HepG2 (cell line): ENCODE data around the gene KBTBD13. TPM values are rescaled to one million over a fixed set of nuclear protein-coding genes. Genes with fewer than 3 reads are reported as not detected.

Experiments used
- ARID2 ChIP-seq: sonication (generic); formaldehyde crosslinking; IDR thresholded peaks from 2 replicates; pipeline ENCODE4 v1.8.1; 2022; ENCODE audit warnings: mild to moderate bottlenecking, missing genetic modification reagents, borderline replicate concordance
- ATF5 ChIP-seq: sonication (generic); formaldehyde crosslinking; IDR thresholded peaks from 2 replicates; pipeline ENCODE4 v1.4.0; 2020; ENCODE audit warnings: mild to moderate bottlenecking, low read depth, missing genetic modification reagents
- BRCA1 ChIP-seq: sonication (generic); formaldehyde crosslinking; IDR thresholded peaks from 2 replicates; pipeline ENCODE4 v1.4.0; 2020; ENCODE audit warnings: missing genetic modification reagents
- CENPX ChIP-seq: sonication (generic); formaldehyde crosslinking; IDR thresholded peaks from 2 replicates; pipeline ENCODE4 v1.9.0; 2021; ENCODE audit warnings: mild to moderate bottlenecking, missing genetic modification reagents, moderate library complexity
- ETV6 ChIP-seq: sonication (generic); formaldehyde crosslinking; conservative IDR thresholded peaks from 2 replicates; pipeline ENCODE4 v1.4.0; 2020; ENCODE audit warnings: missing genetic modification reagents
- PHF5A ChIP-seq: IDR thresholded peaks from one replicate; pipeline ENCODE4 v1.6.1; 2018; ENCODE audit warnings: low read depth, missing genetic modification reagents; ENCODE audit not compliant: unreplicated experiment
- POLR2AphosphoS5 ChIP-seq: IDR thresholded peaks from 2 replicates; pipeline ENCODE4 v1.6.1; 2012; ENCODE audit warnings: low read depth, low read length
- SCMH1 ChIP-seq: sonication (generic); formaldehyde crosslinking; IDR thresholded peaks from 2 replicates; pipeline ENCODE4 v1.9.0; 2021; ENCODE audit warnings: missing genetic modification reagents, mild to moderate bottlenecking, borderline replicate concordance
- TBL1XR1 ChIP-seq: fragments of 150-350 bp; IDR thresholded peaks from 2 replicates; pipeline ENCODE4 v1.6.1; 2014; ENCODE audit warnings: borderline replicate concordance, low read length; ENCODE audit not compliant: partially characterized antibody
- TCF7 ChIP-seq: sonication (generic); IDR thresholded peaks from 2 replicates; pipeline ENCODE4 v1.6.1; 2016; ENCODE audit warnings: antibody characterized with exemption, low read depth
- TEAD2 ChIP-seq: sonication (generic); formaldehyde crosslinking; IDR thresholded peaks from 2 replicates; pipeline ENCODE4 v1.9.0; 2021; ENCODE audit warnings: missing genetic modification reagents
- TMF1 ChIP-seq: sonication (generic); formaldehyde crosslinking; IDR thresholded peaks from 2 replicates; pipeline ENCODE4 v1.8.1; 2022; ENCODE audit warnings: low read depth, missing genetic modification reagents
- U2AF1 ChIP-seq: fragments of 200-400 bp; formaldehyde crosslinking; optimal IDR thresholded peaks from 2 replicates; pipeline ENCODE3; 2017; ENCODE audit warnings: mild to moderate bottlenecking, low read depth, low read length
- USF2 ChIP-seq, 2 experiments: sonication (generic) in 1 of 2; formaldehyde crosslinking in 1 of 2; IDR thresholded peaks; 2 replicates each; pipeline versions ENCODE4 v1.5.1 to v1.6.1; 2011 to 2020; ENCODE audit warnings: borderline replicate concordance in 1 of 2, low read depth in 1 of 2, low read length in 1 of 2, mild to moderate bottlenecking in 1 of 2, missing genetic modification reagents in 1 of 2, moderate library complexity in 1 of 2
- ZFAT ChIP-seq: sonication (generic); formaldehyde crosslinking; conservative IDR thresholded peaks from 2 replicates; pipeline ENCODE4 v1.8.1; 2023; ENCODE audit warnings: missing genetic modification reagents, inconsistent platforms
- ZMAT5 ChIP-seq: sonication (generic); formaldehyde crosslinking; IDR thresholded peaks from 2 replicates; pipeline ENCODE4 v1.5.0; 2020; ENCODE audit warnings: mild to moderate bottlenecking, low read depth, missing genetic modification reagents, borderline replicate concordance
- ZNF326 ChIP-seq: sonication (generic); formaldehyde crosslinking; IDR thresholded peaks from 2 replicates; pipeline ENCODE4 v1.4.0; 2020; ENCODE audit warnings: missing genetic modification reagents, borderline replicate concordance
- ZNF350 ChIP-seq: sonication (generic); formaldehyde crosslinking; IDR thresholded peaks from 2 replicates; pipeline ENCODE4 v1.4.0; 2020; ENCODE audit warnings: mild to moderate bottlenecking, low read depth, missing genetic modification reagents, borderline replicate concordance
- ZNF577 ChIP-seq: sonication (generic); formaldehyde crosslinking; IDR thresholded peaks from 2 replicates; pipeline ENCODE4 v1.4.0; 2020; ENCODE audit warnings: mild to moderate bottlenecking, low read depth, missing genetic modification reagents, borderline replicate concordance
- ZNF589 ChIP-seq: sonication (generic); formaldehyde crosslinking; conservative IDR thresholded peaks from 2 replicates; pipeline ENCODE4 v1.8.0; 2022; ENCODE audit warnings: mild to moderate bottlenecking, moderate library complexity, missing genetic modification reagents
- ZNF629 ChIP-seq: sonication (generic); formaldehyde crosslinking; conservative IDR thresholded peaks from 2 replicates; pipeline ENCODE4 v1.5.0; 2020; ENCODE audit warnings: missing genetic modification reagents
- ZNF770 ChIP-seq: sonication (generic); formaldehyde crosslinking; IDR thresholded peaks from 2 replicates; pipeline ENCODE4 v1.5.0; 2020; ENCODE audit warnings: mild to moderate bottlenecking, missing genetic modification reagents
- polyA plus RNA-seq, 8 experiments: library from polyadenylated mRNA; depleted of rRNA in 3 of 8; stranded (reverse) in 7 of 8; unstranded in 1 of 8; fragments of >200 nt; fragmentation: Illumina TruSeq in 4 of 8; extraction: Trizol in 4 of 8; gene quantifications; 2 replicates each; pipeline versions ENCODE4 v1.2.1 to v1.2.3, GENCODE V29; 2011 to 2016; ENCODE audit warnings: low read depth in 4 of 8, missing spikeins in 1 of 8, mixed read lengths in 1 of 8; ENCODE audit not compliant: insufficient read depth in 1 of 8
- total RNA-seq, 5 experiments: library from RNA; depleted of rRNA; stranded (reverse); fragments of >200 nt; fragmentation: Illumina TruSeq; extraction: Trizol; gene quantifications; 2 replicates each; pipeline ENCODE4 v1.2.3, GENCODE V29; 2016; ENCODE audit warnings: low read depth in 1 of 5
- TF ChIP-seq, protein P1 (sequence below): sonication (generic); formaldehyde crosslinking; IDR thresholded peaks from 2 replicates; pipeline ENCODE4 v1.4.0; 2020; ENCODE audit warnings: mild to moderate bottlenecking, missing genetic modification reagents

Gene KBTBD13
- total and polyA plus RNA-seq, 2 of the 13 experiments (the other 11 are each of a cell fraction or from before 2014, with no cell fraction given), result not detected

DNA sequence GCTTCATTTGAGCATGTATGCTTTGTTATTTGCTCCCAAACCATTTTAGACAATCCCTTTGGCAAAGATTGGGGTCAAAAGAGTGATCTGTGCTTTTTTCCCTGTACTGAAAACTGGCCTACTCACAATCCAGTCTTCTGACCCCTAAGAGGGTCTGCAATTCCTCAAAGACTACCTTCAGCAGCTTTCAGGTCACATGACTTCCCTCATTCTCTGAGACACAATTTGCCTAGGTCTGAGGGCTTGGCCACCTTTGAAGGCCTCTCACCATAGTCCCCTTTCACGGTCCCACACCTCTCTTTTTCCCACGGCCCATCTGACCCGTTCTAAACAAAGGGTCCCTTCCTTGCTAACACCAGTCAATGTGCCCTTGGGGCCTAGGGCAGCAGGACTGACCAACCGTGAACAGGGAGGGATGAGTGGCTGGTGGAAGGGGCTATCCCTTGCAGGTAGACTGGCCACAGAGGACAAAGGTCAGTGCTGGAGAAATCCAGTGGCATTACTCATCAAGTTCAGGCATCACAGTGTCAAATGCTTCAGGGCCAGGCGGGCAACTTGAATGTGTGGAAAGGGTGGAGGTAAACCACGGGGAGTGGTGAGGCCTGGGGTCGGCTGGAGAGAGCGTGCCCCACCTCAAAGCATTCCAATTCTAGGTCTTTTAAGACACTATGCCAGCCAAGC lies 19.5 kb upstream of the KBTBD13 start (continued):
- TF ChIP-seq ZNF589, result no peak
- peak; percentile 41; the same call in 1 of the 2 replicates for TF ChIP-seq ZNF629
- TF ChIP-seq SCMH1, result no peak
- no peak for TF ChIP-seq TEAD2 (CRISPR knock-in tag)
- TF ChIP-seq ZNF326 (CRISPR knock-in tag), result no peak
- no peak for TF ChIP-seq TCF7
- TF ChIP-seq ARID2 (CRISPR knock-in tag), result 0 out of 2 replicates have a peak, but pooled peaks have one; percentile 32
- no peak for TF ChIP-seq PHF5A (CRISPR knock-in tag)
- TF ChIP-seq TBL1XR1, result no peak
- no peak for TF ChIP-seq POLR2AphosphoS5
- TF ChIP-seq ZNF350 (CRISPR knock-in tag), result peak; percentile 41; the same call in 1 of the 2 replicates
- TF ChIP-seq U2AF1, result no peak
- no peak for TF ChIP-seq ZMAT5
- TF ChIP-seq ZNF577 (CRISPR knock-in tag), result no peak
- TF ChIP-seq ETV6 (CRISPR knock-in tag), result no peak
- 0 out of 2 replicates have a peak, but pooled peaks have one; percentile 20 for TF ChIP-seq ZNF770 (CRISPR knock-in tag)
- no peak for TF ChIP-seq ZFAT (CRISPR knock-in tag)
- peak; percentile 19; the same call in 1 of the 2 replicates for TF ChIP-seq USF2 (IDR thresholded peaks at IDR 0.05; ENCODE audit: low read depth, low read length)
- TF ChIP-seq USF2 (CRISPR knock-in tag; IDR thresholded peaks at IDR 0.05; ENCODE audit: borderline replicate concordance), result 0 out of 2 replicates have a peak, but pooled peaks have one; percentile 48
- no peak for TF ChIP-seq TMF1 (CRISPR knock-in tag)
- TF ChIP-seq, protein P1, sequence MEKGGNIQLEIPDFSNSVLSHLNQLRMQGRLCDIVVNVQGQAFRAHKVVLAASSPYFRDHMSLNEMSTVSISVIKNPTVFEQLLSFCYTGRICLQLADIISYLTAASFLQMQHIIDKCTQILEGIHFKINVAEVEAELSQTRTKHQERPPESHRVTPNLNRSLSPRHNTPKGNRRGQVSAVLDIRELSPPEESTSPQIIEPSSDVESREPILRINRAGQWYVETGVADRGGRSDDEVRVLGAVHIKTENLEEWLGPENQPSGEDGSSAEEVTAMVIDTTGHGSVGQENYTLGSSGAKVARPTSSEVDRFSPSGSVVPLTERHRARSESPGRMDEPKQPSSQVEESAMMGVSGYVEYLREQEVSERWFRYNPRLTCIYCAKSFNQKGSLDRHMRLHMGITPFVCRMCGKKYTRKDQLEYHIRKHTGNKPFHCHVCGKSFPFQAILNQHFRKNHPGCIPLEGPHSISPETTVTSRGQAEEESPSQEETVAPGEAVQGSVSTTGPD (CRISPR knock-in tag), result no peak
- no peak for TF ChIP-seq ATF5 (CRISPR knock-in tag)
- TF ChIP-seq BRCA1 (CRISPR knock-in tag), result no peak
- TF ChIP-seq CENPX (CRISPR knock-in tag), result no peak
